HG03108 (cell line): ENCODE data around the gene RTKN.

Experiments used
- ATAC-seq: cut with Tn5 transposase; IDR thresholded peaks from one replicate; pipeline ENCODE4 v1.9.1; 2021; ENCODE audit warnings: moderate library complexity; ENCODE audit not compliant: unreplicated experiment

RTKN gene

GRCh38 chr2:74420006-74420405, 21.7 kb downstream of the RTKN start:
- ATAC-seq, result no peak

- no peak for ATAC-seq
These were observed 22.4 kb downstream of the RTKN start for GRCh38 chr2:74419345-74419744.

DNA sequence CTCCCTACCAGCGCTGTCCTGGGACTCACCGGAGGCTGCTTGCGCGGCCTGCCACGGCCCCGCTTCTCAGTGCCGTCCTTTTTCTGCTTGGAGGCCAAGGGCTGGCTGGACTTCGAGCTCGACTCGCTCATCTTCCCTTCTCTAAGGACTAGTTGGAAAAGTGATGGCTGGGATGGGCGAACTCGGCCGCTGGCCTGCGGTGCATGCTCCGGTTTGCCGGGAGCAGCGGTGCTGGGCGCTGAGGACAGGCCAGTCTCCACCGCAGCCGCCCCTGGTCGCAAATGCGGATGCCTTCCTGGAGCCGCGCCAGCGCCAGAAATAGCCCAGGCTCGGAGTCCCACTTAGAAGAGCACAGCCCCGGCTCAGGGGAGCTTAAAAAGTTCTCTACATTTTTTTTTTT, 23.4 kb downstream of the RTKN start:
- no peak for ATAC-seq

DNA sequence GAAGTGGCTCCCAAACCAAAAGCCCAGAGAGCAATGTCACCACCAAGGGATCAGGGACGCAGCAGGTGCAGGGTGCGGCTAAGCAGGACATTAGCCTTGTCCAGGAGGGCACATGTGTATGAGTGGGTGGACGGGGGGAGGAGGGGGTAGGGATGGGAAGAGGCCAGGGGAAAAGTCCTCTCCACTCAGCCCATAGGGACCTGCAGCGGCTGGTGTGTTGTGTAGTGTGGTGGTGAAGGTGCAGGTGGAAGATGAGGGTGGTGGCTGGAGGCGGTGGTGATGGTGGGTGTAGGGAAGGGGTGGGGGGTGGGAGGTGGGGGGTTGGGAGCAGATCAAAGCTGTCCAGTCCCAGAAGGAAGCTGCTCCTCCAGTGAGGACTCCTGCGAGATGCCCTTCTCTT, 24.0 kb downstream of the RTKN start:
- no peak for ATAC-seq

DNA sequence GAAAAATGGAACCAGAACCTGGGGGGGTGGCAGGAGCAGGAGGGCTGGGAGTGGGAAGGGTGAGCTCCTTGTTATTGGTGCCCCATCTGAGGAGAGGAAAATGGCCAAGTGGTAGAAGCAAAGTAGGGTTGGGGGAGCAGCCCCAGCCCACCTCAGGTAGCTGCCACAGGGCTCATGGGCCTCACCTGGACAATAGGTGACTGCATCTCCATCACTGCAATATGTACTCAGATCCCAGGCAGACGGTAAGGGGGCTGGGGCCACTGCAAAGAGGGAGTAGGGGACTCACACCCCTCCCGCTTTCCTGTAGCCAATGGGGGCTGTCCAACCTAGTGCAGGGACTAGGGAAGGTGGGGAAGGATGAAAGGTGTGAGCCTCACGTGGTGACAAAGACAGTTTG, 24.5 kb downstream of the RTKN start:
- ATAC-seq, result no peak

DNA sequence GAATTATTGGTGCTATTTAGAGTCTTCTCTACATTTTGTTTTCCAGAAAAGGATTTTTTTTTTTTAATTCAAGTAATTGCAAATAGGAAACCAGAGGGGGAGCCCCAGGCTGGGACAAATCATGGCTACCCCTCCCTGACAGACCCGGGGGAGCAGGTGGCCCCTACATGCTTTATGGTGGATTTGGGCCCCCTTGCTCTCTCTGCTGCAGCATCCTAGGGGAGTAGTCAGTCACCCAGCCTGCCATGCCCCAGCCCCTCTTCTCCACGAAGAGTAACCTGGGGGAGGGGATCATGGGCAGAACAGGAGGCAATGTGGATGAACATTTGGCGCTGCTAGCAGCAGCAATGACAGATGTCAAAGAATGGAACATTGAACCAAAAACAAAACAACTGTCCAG, 25.0 kb downstream of the RTKN start:
- ATAC-seq, result no peak

DNA sequence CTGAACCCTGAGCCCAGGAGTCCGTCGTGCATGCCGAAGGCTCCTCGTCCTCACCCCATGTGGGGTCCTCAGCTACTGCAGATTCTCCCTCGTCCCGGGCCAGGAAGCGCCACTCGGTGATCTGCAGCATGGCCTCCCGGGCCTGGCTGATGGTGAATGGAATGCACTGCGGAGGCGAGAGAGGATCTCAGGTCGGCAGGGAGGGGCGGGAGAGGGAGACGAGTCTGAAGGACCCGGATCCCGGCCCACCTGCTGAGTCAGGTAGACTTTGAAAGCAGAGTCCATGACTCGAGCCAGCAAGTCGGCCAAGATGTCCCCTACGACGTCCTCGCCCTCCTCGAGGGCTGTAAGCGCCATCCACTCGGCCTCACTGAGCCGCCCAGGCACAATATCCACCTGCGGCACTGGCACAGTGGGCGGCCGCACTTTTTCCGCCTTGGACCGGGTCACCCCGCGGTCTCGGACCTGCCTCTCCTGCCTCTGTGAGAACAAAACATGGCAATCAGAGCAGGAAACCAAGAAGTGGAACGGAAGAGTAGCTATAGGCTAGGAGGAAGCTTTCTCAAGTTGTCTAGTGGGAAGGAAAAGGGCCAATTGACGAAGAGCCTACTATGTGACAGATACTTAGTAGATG, 25.9 kb downstream of the RTKN start:
- no peak for ATAC-seq

GRCh38 chr2:74414881-74415761, 26.6 kb downstream of the RTKN start:
- peak; percentile 54 for ATAC-seq

GRCh38 chr2:74414441-74414840, 27.3 kb downstream of the RTKN start:
- no peak for ATAC-seq

DNA sequence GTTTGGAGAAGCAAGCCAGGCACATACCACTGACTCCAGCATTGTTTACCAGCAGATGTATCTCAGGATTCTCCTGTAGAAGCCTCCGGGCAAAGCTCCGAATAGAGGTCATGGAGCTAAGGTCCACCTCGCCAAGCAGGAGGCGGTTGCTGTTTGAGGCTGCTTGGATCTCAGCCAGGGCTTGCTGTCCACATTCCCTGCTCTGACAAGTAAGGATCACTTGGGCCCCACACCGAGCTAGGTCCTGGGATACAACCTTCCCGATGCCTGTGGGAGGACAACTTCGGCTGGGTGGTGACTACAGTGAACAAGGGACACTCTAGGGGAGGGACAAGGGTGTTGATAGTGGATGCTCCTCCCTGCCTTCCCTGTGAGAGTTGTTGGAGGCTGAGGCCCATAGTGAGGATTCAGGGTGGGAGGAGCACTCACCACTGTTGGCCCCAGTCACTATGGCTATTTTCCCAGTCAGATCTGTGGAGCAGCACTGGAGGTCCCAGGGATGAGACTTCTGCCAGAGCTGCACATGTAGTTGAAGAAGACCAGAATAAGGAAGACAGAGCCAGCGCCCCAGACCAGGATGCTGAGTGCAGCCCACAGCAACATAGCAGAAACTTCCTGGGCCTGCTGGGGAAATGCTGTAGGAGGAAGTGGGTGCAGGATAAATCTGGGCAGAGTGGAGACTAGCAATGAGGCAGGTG, 28.6 kb downstream of the RTKN start:
- no peak for ATAC-seq

- no peak for ATAC-seq
These were observed 34.1 kb downstream of the RTKN start for GRCh38 chr2:74407682-74408081.

DNA sequence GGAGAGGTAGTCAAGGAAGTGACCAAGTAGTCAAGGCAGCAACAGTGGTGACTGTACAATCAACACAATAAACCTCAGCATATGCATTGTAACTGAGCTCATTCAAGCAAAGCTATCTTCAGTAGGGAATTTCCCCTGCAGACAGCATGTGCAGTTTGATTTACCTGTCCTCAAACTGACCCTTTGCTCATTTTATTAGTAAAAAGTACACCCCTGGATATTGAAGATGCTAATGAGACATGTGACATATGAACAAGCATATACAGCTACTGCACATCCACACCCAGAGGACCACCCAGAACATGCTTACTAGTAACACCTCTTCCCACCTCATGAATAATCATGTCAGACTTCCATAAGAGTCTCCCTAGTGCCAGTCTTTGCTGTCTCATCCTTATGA, 35.7 kb downstream of the RTKN start:
- peak; percentile 78 for ATAC-seq

DNA sequence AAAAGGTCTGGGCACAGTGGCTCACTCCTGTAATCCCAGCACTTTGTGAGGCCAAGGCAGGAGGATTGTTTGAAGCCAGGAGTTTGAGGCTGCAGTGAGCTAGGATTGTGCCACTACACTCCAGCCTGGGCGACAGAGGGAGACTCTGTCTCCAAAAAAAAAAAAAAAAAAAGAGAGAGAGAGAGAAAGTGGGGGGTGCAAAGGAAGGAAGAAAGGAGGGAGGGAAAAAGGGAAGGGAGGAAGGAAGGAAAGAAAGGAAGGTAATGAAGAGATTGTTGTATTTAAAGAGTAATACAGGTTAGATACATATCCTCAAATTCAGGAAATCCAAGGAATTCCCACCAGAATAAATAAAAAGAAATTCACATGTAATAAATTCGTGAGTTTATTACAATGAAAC, 39.8 kb downstream of the RTKN start:
- no peak for ATAC-seq

- ATAC-seq, result no peak
These were observed 42.0 kb downstream of the RTKN start for GRCh38 chr2:74399785-74400184.

DNA sequence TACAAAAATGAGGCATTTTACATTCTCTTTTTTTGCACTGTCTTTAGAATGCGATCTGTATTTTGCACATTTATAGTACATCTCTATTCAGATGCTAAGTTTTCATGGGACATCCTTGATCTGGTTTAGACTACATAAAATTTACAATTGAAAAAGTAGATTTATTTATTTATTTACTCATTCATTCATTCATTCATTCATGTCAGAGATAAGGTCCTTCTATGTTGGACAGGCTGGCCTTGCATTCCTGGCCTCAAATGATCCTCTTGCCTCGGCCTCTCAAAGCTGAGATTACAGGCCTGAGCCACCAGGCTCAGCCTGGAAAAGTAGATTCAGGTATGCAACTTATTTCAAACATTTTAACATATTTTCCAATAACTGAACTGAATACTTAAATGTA, 45.6 kb downstream of the RTKN start:
- ATAC-seq, result no peak

DNA sequence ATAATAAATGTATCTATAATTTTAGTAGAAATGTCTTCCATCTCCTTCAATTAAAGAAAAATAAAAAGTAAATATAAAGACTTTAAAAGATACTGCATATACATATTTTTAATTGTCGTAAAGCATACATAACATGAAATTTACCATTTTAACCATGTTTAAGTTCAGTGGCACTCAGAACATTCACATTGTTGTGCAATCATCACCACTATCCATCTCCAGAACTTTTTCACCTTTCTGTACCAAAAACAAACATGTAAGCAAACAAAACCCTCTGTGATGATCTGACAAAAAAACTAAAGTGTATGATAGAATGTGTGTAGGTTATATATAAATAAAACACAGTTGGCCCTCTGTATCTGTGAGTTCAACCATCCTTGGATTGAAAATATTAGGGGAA, 48.2 kb downstream of the RTKN start:
- no peak for ATAC-seq

DNA sequence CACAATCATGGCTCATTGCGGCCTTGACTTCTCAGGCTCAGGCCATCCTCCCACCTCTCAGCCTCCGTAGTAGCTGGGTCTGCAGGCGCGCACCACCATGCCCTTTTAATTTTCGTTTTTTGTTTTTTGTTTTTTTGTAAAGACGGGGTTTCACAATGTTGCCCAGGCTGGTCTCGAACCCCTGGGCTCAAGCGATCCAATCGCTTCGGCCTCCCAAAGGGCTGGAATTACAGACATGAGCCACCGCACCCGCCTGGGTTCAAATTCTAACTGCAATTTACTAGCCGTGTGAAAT, 49.3 kb downstream of the RTKN start:
- ATAC-seq, result no peak

DNA sequence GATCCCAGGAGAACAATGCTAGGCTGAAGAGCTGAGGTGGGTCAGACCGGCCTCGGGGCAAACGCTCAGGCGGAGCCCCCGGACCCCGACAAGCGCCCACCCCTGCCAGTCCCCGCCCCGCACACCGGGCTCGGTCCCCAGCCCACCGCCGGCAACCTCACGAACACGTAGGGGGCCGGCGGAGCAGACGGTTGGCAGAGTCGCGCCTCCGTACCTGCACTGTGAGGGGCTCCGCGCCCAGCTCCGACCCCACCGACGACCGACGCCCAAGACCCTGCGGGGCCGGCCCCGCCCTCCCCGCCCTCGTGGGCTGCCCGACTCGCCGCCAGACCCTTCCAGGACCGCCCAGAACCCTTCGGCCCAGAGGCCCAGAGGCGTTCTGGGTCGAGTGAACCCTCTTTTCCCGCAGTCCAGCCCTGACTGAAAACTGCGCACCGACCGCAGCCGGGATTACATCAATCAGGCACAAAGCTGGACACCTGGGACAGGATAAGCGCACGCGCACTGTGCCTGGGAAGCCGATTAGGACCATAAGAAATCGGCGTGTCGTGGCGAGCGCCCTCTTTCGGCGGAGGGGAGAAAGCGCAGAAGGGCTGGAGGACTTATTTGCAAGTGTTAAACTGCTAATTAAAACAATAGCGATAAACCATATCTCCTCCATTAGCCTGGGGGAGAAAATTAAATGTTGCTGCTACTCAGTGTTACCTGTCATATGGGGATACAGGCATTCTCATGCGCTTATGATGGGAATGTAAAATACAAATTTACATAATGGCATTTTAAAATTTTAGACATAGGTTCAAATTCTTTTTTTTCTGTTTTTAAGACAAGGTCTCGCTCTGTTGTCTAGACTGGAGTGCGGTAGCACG, 49.9 kb downstream of the RTKN start:
- ATAC-seq, result peak; percentile 68

- peak; percentile 8 for ATAC-seq
These were observed 50.5 kb downstream of the RTKN start for GRCh38 chr2:74391209-74391579.

DNA sequence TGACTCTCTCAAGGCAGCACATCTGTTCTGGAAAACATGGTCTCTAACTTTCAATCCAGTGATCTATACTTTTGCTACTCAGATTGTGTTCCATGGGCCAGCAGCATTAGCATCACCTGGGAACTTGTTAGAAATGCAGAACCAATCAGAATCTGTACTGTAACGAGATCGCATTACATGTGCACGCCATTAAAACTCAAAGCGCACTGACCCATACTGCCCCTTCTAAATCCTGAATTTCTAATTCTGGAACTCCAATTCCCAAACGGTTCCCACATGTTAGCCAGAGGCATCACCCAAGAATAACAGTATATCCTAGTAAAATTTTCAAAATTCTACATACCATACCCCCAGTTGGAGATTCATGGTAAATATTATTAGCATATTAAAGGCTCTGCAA, 51.1 kb downstream of the RTKN start:
- ATAC-seq, result no peak

GRCh38 chr2:74387346-74387745, 54.4 kb downstream of the RTKN start:
- ATAC-seq, result no peak
